HEK293 (cell line): ENCODE results near the gene CD79A.

Experiments
- CTCF ChIA-PET: fragments of 350-600 bp; formaldehyde crosslinking; extraction: SDS; loops from one replicate; lab custom pipeline; 2021; ENCODE audit warnings: antibody characterized with exemption; lab: Yijun Ruan, JAX
- POLR2A ChIA-PET: fragments of 300-600 bp; formaldehyde crosslinking; extraction: SDS; loops from one replicate; lab custom pipeline; 2020; ENCODE audit warnings: antibody characterized with exemption, inconsistent platforms; lab: Yijun Ruan, JAX
- H3K27ac ChIP-seq: fragments of 200-500 bp; sonication (Bioruptor generic); 2 replicates; pipeline ENCODE4 v1.5.1; 2014; ENCODE audit warnings: low read depth, low read length, control low read depth, inconsistent platforms; ENCODE audit errors: extremely low read depth
- H3K36me3 ChIP-seq, 2 experiments: fragments of 200-500 bp in 1 of 2; sonication (Bioruptor generic) in 1 of 2; 1 replicate in 1 of 2; 2 replicates in 1 of 2; pipeline ENCODE4 v1.5.1; 2014 to 2017; ENCODE audit warnings: inconsistent platforms in 2 of 2, low read length in 2 of 2; ENCODE audit not compliant: control insufficient read depth in 2 of 2, insufficient read depth in 1 of 2
- H3K4me1 ChIP-seq: fragments of 200-500 bp; sonication (Bioruptor generic); 2 replicates; pipeline ENCODE4 v1.5.1; 2014; ENCODE audit warnings: mild to moderate bottlenecking, low read length, inconsistent platforms; ENCODE audit not compliant: control insufficient read depth, insufficient read depth
- H3K4me3 ChIP-seq: 2 replicates; pipeline ENCODE4 v1.5.1; 2011; ENCODE audit warnings: low read depth, mild to moderate bottlenecking, control low read depth, low read length, moderate library complexity
- H3K9me3 ChIP-seq: fragments of 200-500 bp; sonication (Bioruptor generic); 2 replicates; pipeline ENCODE4 v1.5.1; 2014; ENCODE audit warnings: low read depth, low read length, inconsistent platforms; ENCODE audit not compliant: control insufficient read depth, insufficient read depth
- EGR2 ChIP-seq: fragments of 450-650 bp; formaldehyde crosslinking; IDR thresholded peaks from 2 replicates; pipeline ENCODE4 v1.5.1; 2016; ENCODE audit warnings: low read depth, missing biosample characterization, missing genetic modification characterization
- KLF8 ChIP-seq: fragments of 450-650 bp; formaldehyde crosslinking; IDR thresholded peaks from 2 replicates; pipeline ENCODE4 v1.5.1; 2016; ENCODE audit warnings: missing biosample characterization, missing genetic modification characterization
- ZBTB10 ChIP-seq: fragments of 450-650 bp; formaldehyde crosslinking; IDR thresholded peaks from 2 replicates; pipeline ENCODE4 v1.5.1; 2016; ENCODE audit warnings: missing biosample characterization, missing genetic modification characterization
- ZBTB21 ChIP-seq: fragments of 450-650 bp; formaldehyde crosslinking; IDR thresholded peaks from 2 replicates; pipeline ENCODE4 v1.5.1; 2017; ENCODE audit warnings: missing biosample characterization, missing genetic modification characterization
- ZFHX2 ChIP-seq: fragments of 450-650 bp; formaldehyde crosslinking; conservative IDR thresholded peaks from 2 replicates; pipeline ENCODE4 v1.5.1; 2016; ENCODE audit warnings: missing biosample characterization, missing genetic modification characterization
- ZNF132 ChIP-seq: fragments of 450-650 bp; formaldehyde crosslinking; IDR thresholded peaks from 2 replicates; pipeline ENCODE4 v1.5.1; 2017; ENCODE audit warnings: missing biosample characterization, missing genetic modification characterization, borderline replicate concordance
- ZNF169 ChIP-seq: fragments of 450-650 bp; formaldehyde crosslinking; IDR thresholded peaks from 2 replicates; pipeline ENCODE4 v1.5.1; 2016; ENCODE audit warnings: missing biosample characterization, missing genetic modification characterization
- ZNF175 ChIP-seq: fragments of 450-650 bp; formaldehyde crosslinking; IDR thresholded peaks from 2 replicates; pipeline ENCODE4 v1.5.1; 2016; ENCODE audit warnings: missing biosample characterization, missing genetic modification characterization
- ZNF23 ChIP-seq: fragments of 450-650 bp; formaldehyde crosslinking; IDR thresholded peaks from 2 replicates; pipeline ENCODE4 v1.5.1; 2016; ENCODE audit warnings: missing biosample characterization, missing genetic modification characterization, borderline replicate concordance
- ZNF248 ChIP-seq: fragments of 450-650 bp; formaldehyde crosslinking; IDR thresholded peaks from 2 replicates; pipeline ENCODE4 v1.5.1; 2017; ENCODE audit warnings: missing biosample characterization, missing genetic modification characterization
- ZNF311 ChIP-seq: fragments of 450-650 bp; formaldehyde crosslinking; IDR thresholded peaks from 2 replicates; pipeline ENCODE4 v1.5.1; 2017; ENCODE audit warnings: missing biosample characterization, missing genetic modification characterization, borderline replicate concordance
- ZNF398 ChIP-seq: fragments of 450-650 bp; formaldehyde crosslinking; IDR thresholded peaks from 2 replicates; pipeline ENCODE4 v1.5.1; 2017; ENCODE audit warnings: missing biosample characterization, missing genetic modification characterization
- ZNF473 ChIP-seq: fragments of 450-650 bp; formaldehyde crosslinking; IDR thresholded peaks from 2 replicates; pipeline ENCODE4 v1.5.1; 2017; ENCODE audit warnings: missing biosample characterization, missing genetic modification characterization
- ZNF521 ChIP-seq: fragments of 450-650 bp; formaldehyde crosslinking; IDR thresholded peaks from 2 replicates; pipeline ENCODE4 v1.5.1; 2017; ENCODE audit warnings: missing biosample characterization, mild to moderate bottlenecking, missing genetic modification characterization
- ZNF596 ChIP-seq: fragments of 450-650 bp; IDR thresholded peaks from 2 replicates; pipeline ENCODE4 v1.5.0; 2018; ENCODE audit warnings: missing biosample characterization, mild to moderate bottlenecking, missing genetic modification characterization, moderate library complexity
- ZNF626 ChIP-seq: fragments of 450-650 bp; sonication (Bioruptor Pico); formaldehyde crosslinking; IDR thresholded peaks from 2 replicates; pipeline ENCODE4 v1.5.1; 2018; ENCODE audit warnings: missing biosample characterization, missing genetic modification characterization, inconsistent platforms
- ZNF747 ChIP-seq: fragments of 450-650 bp; formaldehyde crosslinking; IDR thresholded peaks from 2 replicates; pipeline ENCODE4 v1.5.1; 2016; ENCODE audit warnings: missing biosample characterization, missing genetic modification characterization
- TF ChIP-seq, protein P1 (sequence below): fragments of 450-650 bp; formaldehyde crosslinking; IDR thresholded peaks from 2 replicates; pipeline ENCODE4 v1.5.1; 2017; ENCODE audit warnings: missing biosample characterization, missing genetic modification characterization
- TF ChIP-seq, protein P2 (sequence below): sonication (generic); formaldehyde crosslinking; IDR thresholded peaks from 2 replicates; pipeline ENCODE4 v1.8.1; 2022; ENCODE audit warnings: mild to moderate bottlenecking, moderate library complexity, missing genetic modification reagents

CD79A gene

GRCh38 chr19:41915021-41915775 is 38.1 kb downstream of the CD79A start (continued):
- TF ChIP-seq ZNF23 (tag by site-specific recombination) (no peak), ZNF747 (tag by site-specific recombination) (no peak), ZNF596 (tag by site-specific recombination) (no peak), KLF8 (no peak), ZNF626 (no peak), ZNF132 (no peak)
- TF ChIP-seq, protein P1, sequence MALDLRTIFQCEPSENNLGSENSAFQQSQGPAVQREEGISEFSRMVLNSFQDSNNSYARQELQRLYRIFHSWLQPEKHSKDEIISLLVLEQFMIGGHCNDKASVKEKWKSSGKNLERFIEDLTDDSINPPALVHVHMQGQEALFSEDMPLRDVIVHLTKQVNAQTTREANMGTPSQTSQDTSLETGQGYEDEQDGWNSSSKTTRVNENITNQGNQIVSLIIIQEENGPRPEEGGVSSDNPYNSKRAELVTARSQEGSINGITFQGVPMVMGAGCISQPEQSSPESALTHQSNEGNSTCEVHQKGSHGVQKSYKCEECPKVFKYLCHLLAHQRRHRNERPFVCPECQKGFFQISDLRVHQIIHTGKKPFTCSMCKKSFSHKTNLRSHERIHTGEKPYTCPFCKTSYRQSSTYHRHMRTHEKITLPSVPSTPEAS: no peak

DNA sequence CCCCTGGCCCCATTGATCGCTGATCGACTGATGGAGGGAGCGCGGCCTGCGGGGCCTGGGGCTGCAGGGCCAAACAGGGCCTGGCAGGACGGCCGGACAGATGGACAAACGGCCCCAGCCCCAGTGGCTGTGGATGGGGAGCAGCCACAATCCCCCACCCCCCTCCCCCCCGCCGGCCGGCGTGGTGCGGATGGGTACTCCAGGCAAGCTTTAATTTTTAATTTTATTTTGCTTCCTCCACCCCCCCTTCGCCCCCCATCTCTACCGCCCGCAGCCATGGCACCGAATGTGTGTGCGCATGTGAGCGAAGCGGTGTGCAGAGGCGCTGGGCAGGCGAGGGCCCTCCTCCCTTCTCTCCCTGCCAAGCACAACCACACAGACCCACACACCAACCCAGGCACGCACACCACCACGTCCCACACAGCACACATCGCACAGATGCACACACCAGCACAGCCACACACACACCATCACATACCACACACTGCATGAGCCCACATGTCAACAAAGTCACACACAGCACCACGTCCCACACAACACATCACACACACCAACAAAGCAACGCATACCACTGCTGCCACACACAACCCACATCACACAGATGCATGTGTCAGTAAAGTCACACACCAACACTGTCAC is 38.8 kb downstream of the CD79A start:
- no peaks in the 10 kb centered on the region for H3K9me3 ChIP-seq
- H3K36me3 ChIP-seq: no peaks in the 10 kb centered on the region
- ChIA-PET POLR2A (no interaction called here), CTCF (no interaction called here)
- TF ChIP-seq, protein P1: peak; percentile 76
- TF ChIP-seq ZFHX2 (tag by site-specific recombination) (peak; percentile 88), ZNF248 (0 out of 2 replicates have a peak, but pooled peaks have one; percentile 52), ZNF521 (0 out of 2 replicates have a peak, but pooled peaks have one; percentile 51), ZBTB10 (peak; percentile 48; the same call in 1 of the 2 replicates), ZNF169 (tag by site-specific recombination) (0 out of 2 replicates have a peak, but pooled peaks have one; percentile 16), ZNF473 (tag by site-specific recombination) (no peak), ZBTB21 (tag by site-specific recombination) (no peak), ZNF175 (tag by site-specific recombination) (peak; percentile 92; the same call in 1 of the 2 replicates), ZNF398 (tag by site-specific recombination) (peak; percentile 12; the same call in 1 of the 2 replicates), ZNF311 (tag by site-specific recombination) (peak; percentile 89; the same call in 1 of the 2 replicates), EGR2 (tag by site-specific recombination) (peak; percentile 78; the same call in 1 of the 2 replicates)
- TF ChIP-seq, protein P2, sequence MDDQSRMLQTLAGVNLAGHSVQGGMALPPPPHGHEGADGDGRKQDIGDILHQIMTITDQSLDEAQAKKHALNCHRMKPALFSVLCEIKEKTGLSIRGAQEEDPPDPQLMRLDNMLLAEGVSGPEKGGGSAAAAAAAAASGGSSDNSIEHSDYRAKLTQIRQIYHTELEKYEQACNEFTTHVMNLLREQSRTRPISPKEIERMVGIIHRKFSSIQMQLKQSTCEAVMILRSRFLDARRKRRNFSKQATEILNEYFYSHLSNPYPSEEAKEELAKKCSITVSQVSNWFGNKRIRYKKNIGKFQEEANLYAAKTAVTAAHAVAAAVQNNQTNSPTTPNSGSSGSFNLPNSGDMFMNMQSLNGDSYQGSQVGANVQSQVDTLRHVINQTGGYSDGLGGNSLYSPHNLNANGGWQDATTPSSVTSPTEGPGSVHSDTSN (CRISPR knock-in tag): no peak
- no peak overlapping the region for H3K27ac ChIP-seq
- no peak overlapping the region for H3K4me3 ChIP-seq
- H3K4me1 ChIP-seq: no peaks in the 10 kb centered on the region
